HepG2 (cell line): Measurements from ENCODE around the gene TARDBP. TPM values are rescaled to one million over a fixed set of nuclear protein-coding genes. Genes with fewer than 3 reads are reported as not detected.
A peak's percentile ranks its signal among the peaks of the same experiment; 100 is the strongest.

ENCODE experiments used
- FLYWCH1 ChIP-seq: sonication (generic); formaldehyde crosslinking; IDR thresholded peaks from 2 replicates; pipeline ENCODE4 v1.8.1; 2023; ENCODE audit warnings: mild to moderate bottlenecking, missing genetic modification reagents
- FOSL2 ChIP-seq: sonication (generic); formaldehyde crosslinking; IDR thresholded peaks from 2 replicates; pipeline ENCODE4 v1.4.0; 2020; ENCODE audit warnings: missing genetic modification reagents
- NKX3-1 ChIP-seq: sonication (generic); formaldehyde crosslinking; IDR thresholded peaks from 2 replicates; pipeline ENCODE4 v1.5.0; 2020; ENCODE audit warnings: missing genetic modification reagents
- SIN3A ChIP-seq: IDR thresholded peaks from 2 replicates; pipeline ENCODE4 v1.6.1; 2011; ENCODE audit warnings: low read depth, mild to moderate bottlenecking, control low read depth, low read length, borderline replicate concordance
- ZNF615 ChIP-seq: sonication (generic); formaldehyde crosslinking; IDR thresholded peaks from 2 replicates; pipeline ENCODE4 v1.5.0; 2020; ENCODE audit warnings: mild to moderate bottlenecking, missing genetic modification reagents, borderline replicate concordance
- ZNF761 ChIP-seq: sonication (generic); formaldehyde crosslinking; conservative IDR thresholded peaks from 2 replicates; pipeline ENCODE4 v1.4.0; 2020; ENCODE audit warnings: mild to moderate bottlenecking, missing genetic modification reagents
- polyA plus RNA-seq, 8 experiments: library from polyadenylated mRNA; depleted of rRNA in 3 of 8; stranded (reverse) in 7 of 8; unstranded in 1 of 8; fragments of >200 nt; fragmentation: Illumina TruSeq in 4 of 8; extraction: Trizol in 4 of 8; gene quantifications; 2 replicates each; pipeline versions ENCODE4 v1.2.1 to v1.2.3, GENCODE V29; 2011 to 2016; ENCODE audit warnings: low read depth in 4 of 8, missing spikeins in 1 of 8, mixed read lengths in 1 of 8; ENCODE audit not compliant: insufficient read depth in 1 of 8
- total RNA-seq, 5 experiments: library from RNA; depleted of rRNA; stranded (reverse); fragments of >200 nt; fragmentation: Illumina TruSeq; extraction: Trizol; gene quantifications; 2 replicates each; pipeline ENCODE4 v1.2.3, GENCODE V29; 2016; ENCODE audit warnings: low read depth in 1 of 5
- TF ChIP-seq, protein P1 (sequence below): IDR thresholded peaks from 2 replicates; pipeline ENCODE4 v1.6.1; 2016; ENCODE audit warnings: missing compliant biosample characterization, missing genetic modification reagents, borderline replicate concordance
- TF ChIP-seq, protein P2 (sequence below): sonication (generic); formaldehyde crosslinking; IDR thresholded peaks from 2 replicates; pipeline ENCODE4 v1.9.0; 2022; ENCODE audit warnings: missing genetic modification reagents, mild to moderate bottlenecking, borderline replicate concordance
- TF ChIP-seq, protein P3 (sequence below): sonication (generic); formaldehyde crosslinking; IDR thresholded peaks from 2 replicates; pipeline ENCODE4 v1.8.0; 2022; ENCODE audit warnings: missing genetic modification reagents, mild to moderate bottlenecking, inconsistent platforms, borderline replicate concordance
- TF ChIP-seq, protein P4 (sequence below): sonication (generic); formaldehyde crosslinking; IDR thresholded peaks from 2 replicates; pipeline ENCODE4 v1.4.0; 2020; ENCODE audit warnings: missing genetic modification reagents, borderline replicate concordance
- TF ChIP-seq, protein P5 (sequence below): sonication (generic); formaldehyde crosslinking; IDR thresholded peaks from 2 replicates; pipeline ENCODE4 v1.8.1; 2023; ENCODE audit warnings: mild to moderate bottlenecking, inconsistent platforms, moderate library complexity, missing genetic modification reagents, borderline replicate concordance
- TF ChIP-seq, protein P6 (sequence below): fragments of 450-650 bp; IDR thresholded peaks from 2 replicates; pipeline ENCODE4 v1.6.1; 2017
- TF ChIP-seq, protein P7 (sequence below): sonication (generic); formaldehyde crosslinking; conservative IDR thresholded peaks from 2 replicates; pipeline ENCODE4 v1.4.0; 2020; ENCODE audit warnings: mild to moderate bottlenecking, missing genetic modification reagents, moderate library complexity

TARDBP gene
- total and polyA plus RNA-seq, 2 of the 13 experiments (the other 11 are each of a cell fraction or from before 2014, with no cell fraction given), result 62.4 to 93.0 TPM

DNA sequence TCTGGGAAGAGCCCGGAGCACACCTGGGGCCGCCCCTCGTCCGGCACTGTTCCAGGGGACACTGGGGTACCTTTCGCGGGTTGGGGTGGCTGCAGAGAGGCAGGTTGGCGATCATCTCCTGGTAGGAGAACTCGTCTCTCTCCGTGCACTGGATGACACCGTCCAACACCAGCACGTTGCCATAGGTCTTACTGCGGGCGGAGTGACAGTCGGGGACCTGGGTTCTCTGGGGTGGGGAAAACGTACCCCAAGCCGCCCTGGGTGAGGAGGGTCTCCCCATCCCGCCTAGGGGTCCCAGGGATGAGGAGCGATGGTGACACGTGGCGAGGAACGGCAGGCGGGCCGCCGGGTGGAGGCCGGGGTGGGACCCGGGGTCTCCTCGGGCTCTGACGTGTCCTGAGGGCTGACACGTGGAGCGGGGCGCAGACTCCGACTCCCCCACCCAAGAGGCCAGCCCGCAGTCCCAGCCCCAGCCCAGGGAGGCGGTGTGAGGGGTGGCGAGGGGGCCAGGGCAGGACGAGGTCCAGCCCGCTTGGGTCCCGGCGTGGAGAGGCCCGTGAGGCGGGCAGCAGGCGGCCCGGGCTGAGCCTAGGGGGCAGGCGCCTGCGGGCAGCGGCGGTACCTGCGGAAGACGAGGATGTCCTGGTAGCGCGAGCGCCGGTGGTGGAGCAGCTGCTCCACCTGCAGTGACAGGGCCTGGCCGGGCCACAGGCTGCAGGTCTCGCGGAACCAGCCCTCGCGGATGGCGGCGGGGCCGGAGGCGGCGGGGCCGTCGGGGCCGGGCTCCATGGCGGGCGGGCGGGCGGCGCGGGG, 46.9 kb downstream of the TARDBP start (continued):
- TF ChIP-seq, protein P1, sequence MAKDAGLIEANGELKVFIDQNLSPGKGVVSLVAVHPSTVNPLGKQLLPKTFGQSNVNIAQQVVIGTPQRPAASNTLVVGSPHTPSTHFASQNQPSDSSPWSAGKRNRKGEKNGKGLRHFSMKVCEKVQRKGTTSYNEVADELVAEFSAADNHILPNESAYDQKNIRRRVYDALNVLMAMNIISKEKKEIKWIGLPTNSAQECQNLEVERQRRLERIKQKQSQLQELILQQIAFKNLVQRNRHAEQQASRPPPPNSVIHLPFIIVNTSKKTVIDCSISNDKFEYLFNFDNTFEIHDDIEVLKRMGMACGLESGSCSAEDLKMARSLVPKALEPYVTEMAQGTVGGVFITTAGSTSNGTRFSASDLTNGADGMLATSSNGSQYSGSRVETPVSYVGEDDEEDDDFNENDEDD (CRISPR knock-in tag), result no peak
- TF ChIP-seq ZNF761 (no peak), NKX3-1 (CRISPR knock-in tag) (peak; percentile 47; the same call in 1 of the 2 replicates), ZNF615 (no peak), FLYWCH1 (CRISPR knock-in tag) (no peak), FOSL2 (CRISPR knock-in tag) (no peak), SIN3A (peak; percentile 18; the same call in 1 of the 2 replicates)
- TF ChIP-seq, protein P2, sequence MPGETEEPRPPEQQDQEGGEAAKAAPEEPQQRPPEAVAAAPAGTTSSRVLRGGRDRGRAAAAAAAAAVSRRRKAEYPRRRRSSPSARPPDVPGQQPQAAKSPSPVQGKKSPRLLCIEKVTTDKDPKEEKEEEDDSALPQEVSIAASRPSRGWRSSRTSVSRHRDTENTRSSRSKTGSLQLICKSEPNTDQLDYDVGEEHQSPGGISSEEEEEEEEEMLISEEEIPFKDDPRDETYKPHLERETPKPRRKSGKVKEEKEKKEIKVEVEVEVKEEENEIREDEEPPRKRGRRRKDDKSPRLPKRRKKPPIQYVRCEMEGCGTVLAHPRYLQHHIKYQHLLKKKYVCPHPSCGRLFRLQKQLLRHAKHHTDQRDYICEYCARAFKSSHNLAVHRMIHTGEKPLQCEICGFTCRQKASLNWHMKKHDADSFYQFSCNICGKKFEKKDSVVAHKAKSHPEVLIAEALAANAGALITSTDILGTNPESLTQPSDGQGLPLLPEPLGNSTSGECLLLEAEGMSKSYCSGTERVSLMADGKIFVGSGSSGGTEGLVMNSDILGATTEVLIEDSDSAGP, result peak; percentile 33; the same call in 1 of the 2 replicates
- TF ChIP-seq, protein P3, sequence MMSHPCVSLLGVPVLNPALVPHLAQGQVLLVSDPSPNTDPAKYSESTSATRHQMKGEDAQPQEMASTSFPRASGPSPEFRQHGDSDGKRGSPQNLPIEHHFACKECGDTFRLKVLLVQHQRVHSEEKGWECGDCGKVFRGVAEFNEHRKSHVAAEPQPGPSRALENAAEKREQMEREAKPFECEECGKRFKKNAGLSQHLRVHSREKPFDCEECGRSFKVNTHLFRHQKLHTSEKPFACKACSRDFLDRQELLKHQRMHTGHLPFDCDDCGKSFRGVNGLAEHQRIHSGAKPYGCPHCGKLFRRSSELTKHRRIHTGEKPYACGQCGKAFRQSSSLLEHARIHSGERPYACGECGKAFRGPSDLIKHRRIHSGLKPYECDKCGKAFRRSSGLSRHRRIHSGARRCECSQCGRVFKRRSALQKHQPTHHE (CRISPR knock-in tag), result 0 out of 2 replicates have a peak, but pooled peaks have one; percentile 8
- TF ChIP-seq, protein P4, sequence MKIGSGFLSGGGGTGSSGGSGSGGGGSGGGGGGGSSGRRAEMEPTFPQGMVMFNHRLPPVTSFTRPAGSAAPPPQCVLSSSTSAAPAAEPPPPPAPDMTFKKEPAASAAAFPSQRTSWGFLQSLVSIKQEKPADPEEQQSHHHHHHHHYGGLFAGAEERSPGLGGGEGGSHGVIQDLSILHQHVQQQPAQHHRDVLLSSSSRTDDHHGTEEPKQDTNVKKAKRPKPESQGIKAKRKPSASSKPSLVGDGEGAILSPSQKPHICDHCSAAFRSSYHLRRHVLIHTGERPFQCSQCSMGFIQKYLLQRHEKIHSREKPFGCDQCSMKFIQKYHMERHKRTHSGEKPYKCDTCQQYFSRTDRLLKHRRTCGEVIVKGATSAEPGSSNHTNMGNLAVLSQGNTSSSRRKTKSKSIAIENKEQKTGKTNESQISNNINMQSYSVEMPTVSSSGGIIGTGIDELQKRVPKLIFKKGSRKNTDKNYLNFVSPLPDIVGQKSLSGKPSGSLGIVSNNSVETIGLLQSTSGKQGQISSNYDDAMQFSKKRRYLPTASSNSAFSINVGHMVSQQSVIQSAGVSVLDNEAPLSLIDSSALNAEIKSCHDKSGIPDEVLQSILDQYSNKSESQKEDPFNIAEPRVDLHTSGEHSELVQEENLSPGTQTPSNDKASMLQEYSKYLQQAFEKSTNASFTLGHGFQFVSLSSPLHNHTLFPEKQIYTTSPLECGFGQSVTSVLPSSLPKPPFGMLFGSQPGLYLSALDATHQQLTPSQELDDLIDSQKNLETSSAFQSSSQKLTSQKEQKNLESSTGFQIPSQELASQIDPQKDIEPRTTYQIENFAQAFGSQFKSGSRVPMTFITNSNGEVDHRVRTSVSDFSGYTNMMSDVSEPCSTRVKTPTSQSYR (CRISPR knock-in tag), result no peak
- TF ChIP-seq, protein P5, sequence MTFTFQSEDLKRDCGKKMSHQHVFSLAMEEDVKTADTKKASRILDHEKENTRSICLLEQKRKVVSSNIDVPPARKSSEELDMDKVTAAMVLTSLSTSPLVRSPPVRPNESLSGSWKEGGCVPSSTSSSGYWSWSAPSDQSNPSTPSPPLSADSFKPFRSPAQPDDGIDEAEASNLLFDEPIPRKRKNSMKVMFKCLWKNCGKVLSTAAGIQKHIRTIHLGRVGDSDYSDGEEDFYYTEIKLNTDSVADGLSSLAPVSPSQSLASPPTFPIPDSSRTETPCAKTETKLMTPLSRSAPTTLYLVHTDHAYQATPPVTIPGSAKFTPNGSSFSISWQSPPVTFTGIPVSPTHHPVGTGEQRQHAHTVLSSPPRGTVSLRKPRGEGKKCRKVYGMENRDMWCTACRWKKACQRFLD (CRISPR knock-in tag), result no peak
- TF ChIP-seq, protein P6, sequence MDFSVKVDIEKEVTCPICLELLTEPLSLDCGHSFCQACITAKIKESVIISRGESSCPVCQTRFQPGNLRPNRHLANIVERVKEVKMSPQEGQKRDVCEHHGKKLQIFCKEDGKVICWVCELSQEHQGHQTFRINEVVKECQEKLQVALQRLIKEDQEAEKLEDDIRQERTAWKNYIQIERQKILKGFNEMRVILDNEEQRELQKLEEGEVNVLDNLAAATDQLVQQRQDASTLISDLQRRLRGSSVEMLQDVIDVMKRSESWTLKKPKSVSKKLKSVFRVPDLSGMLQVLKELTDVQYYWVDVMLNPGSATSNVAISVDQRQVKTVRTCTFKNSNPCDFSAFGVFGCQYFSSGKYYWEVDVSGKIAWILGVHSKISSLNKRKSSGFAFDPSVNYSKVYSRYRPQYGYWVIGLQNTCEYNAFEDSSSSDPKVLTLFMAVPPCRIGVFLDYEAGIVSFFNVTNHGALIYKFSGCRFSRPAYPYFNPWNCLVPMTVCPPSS, result no peak
- TF ChIP-seq, protein P7, sequence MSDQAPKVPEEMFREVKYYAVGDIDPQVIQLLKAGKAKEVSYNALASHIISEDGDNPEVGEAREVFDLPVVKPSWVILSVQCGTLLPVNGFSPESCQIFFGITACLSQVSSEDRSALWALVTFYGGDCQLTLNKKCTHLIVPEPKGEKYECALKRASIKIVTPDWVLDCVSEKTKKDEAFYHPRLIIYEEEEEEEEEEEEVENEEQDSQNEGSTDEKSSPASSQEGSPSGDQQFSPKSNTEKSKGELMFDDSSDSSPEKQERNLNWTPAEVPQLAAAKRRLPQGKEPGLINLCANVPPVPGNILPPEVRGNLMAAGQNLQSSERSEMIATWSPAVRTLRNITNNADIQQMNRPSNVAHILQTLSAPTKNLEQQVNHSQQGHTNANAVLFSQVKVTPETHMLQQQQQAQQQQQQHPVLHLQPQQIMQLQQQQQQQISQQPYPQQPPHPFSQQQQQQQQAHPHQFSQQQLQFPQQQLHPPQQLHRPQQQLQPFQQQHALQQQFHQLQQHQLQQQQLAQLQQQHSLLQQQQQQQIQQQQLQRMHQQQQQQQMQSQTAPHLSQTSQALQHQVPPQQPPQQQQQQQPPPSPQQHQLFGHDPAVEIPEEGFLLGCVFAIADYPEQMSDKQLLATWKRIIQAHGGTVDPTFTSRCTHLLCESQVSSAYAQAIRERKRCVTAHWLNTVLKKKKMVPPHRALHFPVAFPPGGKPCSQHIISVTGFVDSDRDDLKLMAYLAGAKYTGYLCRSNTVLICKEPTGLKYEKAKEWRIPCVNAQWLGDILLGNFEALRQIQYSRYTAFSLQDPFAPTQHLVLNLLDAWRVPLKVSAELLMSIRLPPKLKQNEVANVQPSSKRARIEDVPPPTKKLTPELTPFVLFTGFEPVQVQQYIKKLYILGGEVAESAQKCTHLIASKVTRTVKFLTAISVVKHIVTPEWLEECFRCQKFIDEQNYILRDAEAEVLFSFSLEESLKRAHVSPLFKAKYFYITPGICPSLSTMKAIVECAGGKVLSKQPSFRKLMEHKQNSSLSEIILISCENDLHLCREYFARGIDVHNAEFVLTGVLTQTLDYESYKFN (CRISPR knock-in tag), result no peak
